ENCODE data around the gene RGS7.
"Not testable (repeated sequence)": the region's sequence is repeated elsewhere in the genome, so short reads cannot be mapped to it uniquely, and the experiment has no call there.

The RGS7 gene

DNA sequence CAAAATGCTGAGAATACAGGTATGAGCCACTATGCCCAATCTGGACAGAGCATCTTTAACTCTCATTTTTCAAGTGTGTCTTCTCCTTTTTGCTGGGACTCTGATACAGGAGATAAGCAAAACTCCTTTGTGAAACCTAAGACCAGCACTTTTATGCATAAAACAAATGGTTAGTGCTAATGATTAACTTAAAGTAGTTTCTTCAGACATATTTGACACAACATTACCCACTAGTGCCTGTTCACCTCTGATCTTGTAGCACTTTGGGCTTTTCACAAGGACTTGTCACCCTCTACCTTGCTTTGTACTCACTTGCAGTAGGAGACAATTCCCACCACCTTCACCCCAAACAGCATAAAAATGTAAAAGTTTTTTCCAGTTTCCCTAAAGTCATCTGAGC lies 216.3 kb downstream of the RGS7 start:
- no peak for DNase-seq (ENCODE audit: low read depth, low spot score)

DNA sequence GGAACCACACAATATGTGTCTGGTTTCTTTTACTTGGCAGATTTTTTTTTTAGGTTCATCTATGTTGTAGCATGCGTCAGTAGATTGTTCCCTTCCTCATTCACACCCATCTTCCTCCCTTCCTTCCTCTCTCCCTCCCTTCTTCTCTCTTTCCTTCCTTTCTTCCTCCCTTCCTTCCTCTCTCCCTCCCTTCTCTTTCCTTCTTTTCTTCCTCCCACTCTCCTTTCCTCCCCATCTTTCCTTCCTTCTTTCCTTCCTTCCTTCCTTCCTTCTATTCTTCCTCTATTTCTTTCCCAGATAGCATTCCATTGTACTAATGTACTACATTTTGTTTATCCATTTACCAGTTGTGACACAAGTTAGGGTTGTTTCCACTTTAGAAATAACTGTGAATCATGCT lies 218.0 kb downstream of the RGS7 start:
- no peak for DNase-seq (ENCODE audit: low read depth, low spot score)

- no peak for DNase-seq (ENCODE audit: low read depth, low spot score)
These were observed 218.8 kb downstream of the RGS7 start for GRCh38 chr1:241138248-241138647.

GRCh38 chr1:241136389-241136788 lies 220.6 kb downstream of the RGS7 start:
- no peak for DNase-seq (ENCODE audit: low read depth, low spot score)

DNA sequence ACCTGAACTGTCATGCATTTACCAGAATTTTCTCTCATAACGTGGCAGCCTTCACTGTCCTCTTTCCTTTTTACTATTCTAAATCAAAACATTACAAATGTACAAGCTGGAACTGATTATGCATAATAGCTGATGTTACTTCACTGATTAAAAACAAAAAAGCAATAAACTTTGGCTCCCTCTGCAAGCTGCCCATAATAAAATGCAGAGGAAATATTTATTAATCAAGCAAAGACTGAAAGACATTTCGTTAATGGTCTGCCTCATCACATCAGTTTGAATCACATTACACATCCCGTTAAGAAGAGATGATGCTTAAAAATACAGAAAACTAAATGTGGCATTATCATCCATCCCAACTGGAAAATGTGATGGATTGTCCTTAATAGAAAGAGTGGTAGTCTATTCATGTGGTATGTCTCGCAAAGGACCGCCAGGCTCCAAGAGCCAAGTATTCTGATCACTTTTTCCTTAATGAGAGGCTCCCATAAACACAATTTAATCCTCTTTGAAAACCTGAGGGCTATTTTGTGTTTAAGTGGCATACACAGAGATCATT lies 225.3 kb downstream of the RGS7 start:
- no peak for DNase-seq (ENCODE audit: low read depth, low spot score)

GRCh38 chr1:241130881-241131280 lies 226.1 kb downstream of the RGS7 start:
- no peak for DNase-seq (ENCODE audit: low read depth, low spot score)

- DNase-seq (ENCODE audit: low read depth, low spot score), result no peak
These were observed 227.6 kb downstream of the RGS7 start for GRCh38 chr1:241129207-241129960.

GRCh38 chr1:241125286-241125685 lies 231.7 kb downstream of the RGS7 start:
- no peak for DNase-seq (ENCODE audit: low read depth, low spot score)

- DNase-seq (ENCODE audit: low read depth, low spot score), result no peak
These were observed 239.0 kb downstream of the RGS7 start for GRCh38 chr1:241118049-241118448.

DNA sequence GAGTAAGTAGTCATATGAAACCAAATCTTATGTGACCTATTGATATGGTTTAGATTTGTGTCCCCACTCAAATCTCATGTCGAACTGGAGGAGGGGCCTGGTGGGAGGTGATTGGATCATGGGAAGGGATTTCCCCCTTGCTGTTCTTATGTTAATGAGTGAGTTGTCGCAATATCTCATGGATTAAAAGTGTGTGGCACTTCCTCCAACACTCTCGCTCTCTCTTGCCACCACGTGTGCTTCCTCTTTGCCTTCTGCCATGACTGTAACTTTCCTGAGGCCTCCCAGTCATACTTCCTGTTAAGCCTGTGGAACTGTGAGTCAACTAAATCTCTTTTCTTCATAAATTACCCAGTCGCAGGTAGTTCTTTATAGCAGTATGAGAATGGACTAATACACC lies 241.2 kb downstream of the RGS7 start:
- no peak for DNase-seq (ENCODE audit: low read depth, low spot score)

- no peak for DNase-seq (ENCODE audit: low read depth, low spot score)
These were observed 242.2 kb downstream of the RGS7 start for GRCh38 chr1:241114699-241115233.

DNA sequence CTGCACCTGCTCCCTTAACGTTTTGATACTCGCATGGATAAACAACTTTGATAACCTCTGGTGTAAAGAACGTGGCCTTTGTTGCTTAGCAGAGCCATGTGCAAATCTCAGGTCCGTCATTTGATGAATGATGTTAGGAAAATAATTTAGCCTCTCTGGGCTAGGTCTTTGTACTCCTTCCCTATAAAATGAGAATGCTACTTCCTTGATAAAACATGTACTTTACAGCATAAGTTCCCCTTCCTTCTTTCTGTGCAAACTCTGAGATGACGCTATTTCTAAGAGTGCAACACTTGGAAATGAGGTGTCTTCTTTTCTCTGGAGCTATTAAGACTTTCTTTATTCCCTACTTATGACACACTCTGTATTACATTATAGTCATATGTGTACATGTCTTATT lies 243.4 kb downstream of the RGS7 start:
- no peak for DNase-seq (ENCODE audit: low read depth, low spot score)

- no peak for DNase-seq (ENCODE audit: low read depth, low spot score)
These were observed 248.0 kb downstream of the RGS7 start for GRCh38 chr1:241109039-241109438.

DNA sequence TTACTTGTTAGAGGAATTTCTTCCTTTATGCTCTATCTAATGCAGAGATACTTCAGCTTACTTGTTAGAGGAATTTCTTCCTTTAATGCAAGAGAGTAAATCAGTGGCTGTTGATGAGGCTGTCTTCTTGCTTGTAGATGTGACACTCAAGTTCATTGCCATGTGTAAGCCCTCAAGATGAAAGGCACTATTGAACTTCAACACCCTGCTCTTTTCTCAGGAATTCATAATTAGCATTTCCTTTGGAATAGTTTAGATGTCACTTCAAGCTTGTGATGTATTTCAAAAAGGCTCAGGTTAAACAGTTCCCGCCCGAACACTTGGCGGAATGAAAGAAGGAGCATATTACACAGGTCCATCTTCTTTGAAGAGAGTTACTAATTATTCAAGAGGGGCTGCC lies 251.9 kb downstream of the RGS7 start:
- no peak for DNase-seq (ENCODE audit: low read depth, low spot score)

DNA sequence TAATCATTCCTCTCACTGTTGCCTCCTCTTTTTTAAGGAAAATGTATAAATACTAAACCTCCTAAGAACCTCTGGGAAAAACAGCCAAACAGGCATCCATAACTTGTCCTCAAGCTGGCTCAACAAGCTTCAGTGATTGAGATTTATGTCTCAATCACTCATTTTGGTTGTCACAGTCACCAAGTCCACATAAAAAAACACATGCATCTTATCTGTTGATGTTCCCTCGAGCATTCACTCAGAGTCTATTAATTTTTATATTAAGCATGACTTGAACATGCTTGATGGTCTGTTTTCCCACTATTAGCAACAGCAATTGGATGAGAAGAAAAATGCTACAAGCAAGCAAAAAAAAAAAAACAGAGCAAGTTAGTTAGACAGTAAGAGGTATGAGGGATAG lies 254.3 kb downstream of the RGS7 start:
- DNase-seq (ENCODE audit: low read depth, low spot score), result no peak

DNA sequence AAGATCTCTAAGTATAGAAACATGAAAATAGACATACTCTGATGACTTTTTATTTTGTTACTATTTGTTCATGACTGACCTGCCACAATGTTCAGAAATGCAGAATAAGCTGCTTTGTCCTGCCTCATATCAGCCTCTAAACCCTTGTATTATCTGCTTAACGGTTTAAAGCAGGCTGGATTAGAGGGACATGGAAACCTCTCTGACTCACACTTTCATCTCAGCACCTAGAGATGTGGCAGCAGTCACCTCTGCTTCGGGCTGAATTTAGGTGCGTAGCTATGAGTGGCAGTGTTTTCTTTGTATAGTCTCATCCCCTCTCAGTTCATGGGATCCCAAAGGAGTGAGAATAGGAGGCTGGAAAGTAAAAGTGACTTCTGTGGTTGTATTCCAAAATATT lies 255.4 kb downstream of the RGS7 start:
- DNase-seq (ENCODE audit: low read depth, low spot score), result no peak

GRCh38 chr1:241097479-241097878 lies 259.5 kb downstream of the RGS7 start:
- no peak for DNase-seq (ENCODE audit: low read depth, low spot score)

- DNase-seq (ENCODE audit: low read depth, low spot score), result no peak
These were observed 260.0 kb downstream of the RGS7 start for GRCh38 chr1:241096982-241097381.

DNA sequence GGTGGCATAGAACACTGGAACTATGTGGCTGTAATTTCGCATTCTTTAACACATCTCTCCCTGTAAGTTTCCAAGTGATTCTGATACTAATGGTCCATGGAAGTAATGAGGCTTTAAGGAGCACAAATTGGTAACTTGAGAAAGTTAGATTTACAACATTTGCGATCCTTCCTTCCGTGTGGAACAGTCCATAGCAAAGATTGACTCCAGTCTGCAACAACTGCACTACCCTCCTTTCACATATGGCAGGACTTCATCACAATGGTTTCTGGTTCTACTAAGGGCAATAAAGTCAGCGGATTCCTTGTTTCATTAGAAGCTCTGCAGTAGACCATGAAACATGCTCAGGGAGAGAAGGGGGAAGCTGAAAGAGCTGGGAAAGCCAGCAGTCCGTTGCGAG lies 261.2 kb downstream of the RGS7 start:
- no peak for DNase-seq (ENCODE audit: low read depth, low spot score)

GRCh38 chr1:241090798-241091197 lies 266.2 kb downstream of the RGS7 start:
- DNase-seq (ENCODE audit: low read depth, low spot score), result no peak

GRCh38 chr1:241089066-241089465 lies 267.9 kb downstream of the RGS7 start:
- not testable (repeated sequence) for DNase-seq (ENCODE audit: low read depth, low spot score)

DNA sequence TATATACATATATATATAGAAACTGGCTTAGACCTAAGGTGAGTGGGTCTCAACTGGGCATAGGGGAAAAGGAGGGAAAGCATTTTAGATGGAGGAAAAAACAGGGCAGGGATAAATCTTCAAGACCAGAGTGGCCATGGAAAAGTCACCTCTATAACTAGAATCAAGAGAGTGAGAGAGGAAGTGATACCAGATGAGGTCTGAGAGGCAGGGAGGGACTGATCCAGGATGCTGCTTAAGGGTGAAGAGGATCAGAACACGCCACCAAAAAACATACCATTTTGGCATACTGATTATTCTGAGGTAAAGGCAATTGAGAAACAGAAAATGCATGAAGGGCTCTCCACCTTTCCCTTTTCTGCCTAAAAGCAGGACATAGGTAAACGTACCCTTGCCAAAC lies 268.9 kb downstream of the RGS7 start:
- not testable (repeated sequence) for DNase-seq (ENCODE audit: low read depth, low spot score)

DNA sequence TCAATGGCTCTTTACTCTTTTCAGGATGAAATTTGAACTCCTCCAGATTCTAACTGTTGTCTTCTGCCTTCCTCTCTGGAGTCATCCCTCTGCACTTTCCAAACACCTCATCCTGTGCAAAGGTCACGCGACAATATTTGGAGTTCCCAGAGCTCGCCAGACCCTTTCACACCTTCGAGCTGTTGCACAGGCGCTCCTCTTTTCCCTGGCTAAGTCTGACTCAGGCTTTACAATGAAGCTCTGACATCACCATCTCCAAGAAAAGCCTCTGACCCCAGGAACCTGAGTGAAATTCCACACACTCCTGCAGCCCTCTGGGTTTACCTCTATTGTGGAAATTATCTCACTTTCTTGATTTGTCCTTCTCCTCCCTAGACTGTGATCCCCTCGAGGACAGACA lies 270.3 kb downstream of the RGS7 start:
- DNase-seq (ENCODE audit: low read depth, low spot score), result no peak
